GM12801 (cell line): ENCODE measurements around the gene CHRND.

ENCODE experiments used
- TF ChIP-seq, protein P1 (sequence below): IDR thresholded peaks from one replicate; pipeline ENCODE4 v1.5.1; 2011; ENCODE audit warnings: control low read depth; ENCODE audit not compliant: insufficient read length; ENCODE audit errors: extremely low read depth

The CHRND gene

DNA sequence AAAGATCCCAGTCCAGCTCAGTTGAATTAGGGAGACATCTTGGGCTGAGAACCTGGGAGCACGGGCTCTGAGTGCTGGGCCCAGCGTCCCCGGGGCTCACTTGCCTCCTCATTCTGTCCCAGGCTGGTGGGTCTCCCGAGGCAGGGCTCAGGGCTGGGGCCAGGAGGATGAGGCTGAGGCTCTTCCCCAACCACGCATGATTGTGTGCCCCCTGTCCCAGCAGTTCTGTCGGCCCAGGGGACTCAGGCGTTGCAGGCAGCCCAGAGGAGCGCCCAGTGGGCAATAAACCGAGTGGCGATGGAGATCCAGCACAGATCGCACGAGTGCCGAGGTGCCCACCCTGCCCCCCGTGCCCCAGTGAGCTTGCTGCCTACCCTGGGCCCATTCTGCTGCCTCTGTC lies 4.9 kb upstream of the CHRND start:
- TF ChIP-seq, protein P1, sequence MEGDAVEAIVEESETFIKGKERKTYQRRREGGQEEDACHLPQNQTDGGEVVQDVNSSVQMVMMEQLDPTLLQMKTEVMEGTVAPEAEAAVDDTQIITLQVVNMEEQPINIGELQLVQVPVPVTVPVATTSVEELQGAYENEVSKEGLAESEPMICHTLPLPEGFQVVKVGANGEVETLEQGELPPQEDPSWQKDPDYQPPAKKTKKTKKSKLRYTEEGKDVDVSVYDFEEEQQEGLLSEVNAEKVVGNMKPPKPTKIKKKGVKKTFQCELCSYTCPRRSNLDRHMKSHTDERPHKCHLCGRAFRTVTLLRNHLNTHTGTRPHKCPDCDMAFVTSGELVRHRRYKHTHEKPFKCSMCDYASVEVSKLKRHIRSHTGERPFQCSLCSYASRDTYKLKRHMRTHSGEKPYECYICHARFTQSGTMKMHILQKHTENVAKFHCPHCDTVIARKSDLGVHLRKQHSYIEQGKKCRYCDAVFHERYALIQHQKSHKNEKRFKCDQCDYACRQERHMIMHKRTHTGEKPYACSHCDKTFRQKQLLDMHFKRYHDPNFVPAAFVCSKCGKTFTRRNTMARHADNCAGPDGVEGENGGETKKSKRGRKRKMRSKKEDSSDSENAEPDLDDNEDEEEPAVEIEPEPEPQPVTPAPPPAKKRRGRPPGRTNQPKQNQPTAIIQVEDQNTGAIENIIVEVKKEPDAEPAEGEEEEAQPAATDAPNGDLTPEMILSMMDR = no peak

- TF ChIP-seq, protein P1 = no peak
Observed at GRCh38 chr2:232521959-232522622, 3.9 kb upstream of the CHRND start.

GRCh38 chr2:232522623-232523401 lies 3.1 kb upstream of the CHRND start:
- TF ChIP-seq, protein P1 = no peak

GRCh38 chr2:232523402-232523681 lies 2.6 kb upstream of the CHRND start:
- TF ChIP-seq, protein P1 = no peak

GRCh38 chr2:232523682-232524597 lies 2.0 kb upstream of the CHRND start:
- TF ChIP-seq, protein P1 = no peak

GRCh38 chr2:232524771-232525170 lies 1.2 kb upstream of the CHRND start:
- TF ChIP-seq, protein P1 = no peak

DNA sequence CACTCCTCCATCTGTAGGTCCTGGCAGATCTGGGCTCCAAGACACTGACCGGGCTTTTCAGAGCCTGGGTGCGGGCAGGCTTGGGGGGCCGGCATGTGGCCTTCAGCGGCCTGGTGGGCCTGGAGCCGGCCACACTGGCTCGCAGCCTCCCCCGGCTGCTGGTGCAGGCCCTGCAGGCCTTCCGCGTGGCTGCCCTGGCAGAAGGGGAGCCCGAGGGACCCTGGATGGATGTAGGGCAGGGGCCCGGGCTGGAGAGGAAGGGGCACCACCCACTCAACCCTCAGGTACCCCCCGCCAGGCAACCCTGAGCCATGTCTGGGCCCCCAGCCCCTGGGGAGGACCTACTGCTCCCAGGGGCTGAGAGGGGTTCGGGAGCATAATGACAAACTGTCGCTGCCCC lies 761 bp upstream of the CHRND start:
- TF ChIP-seq, protein P1 = no peak
